HUES48 (cell line): ENCODE results near the gene DBNL.
A peak's percentile ranks its signal among the peaks of the same experiment; 100 is the strongest.

Source experiments
- H3K27ac ChIP-seq: one replicate; pipeline ENCODE4 v1.7.0; 2013; ENCODE audit warnings: low read depth, low read length, inconsistent platforms
- H3K27me3 ChIP-seq: 2 replicates; pipeline ENCODE4 v1.6.1; 2013; ENCODE audit warnings: mild to moderate bottlenecking, low read length; ENCODE audit not compliant: control insufficient read depth, insufficient read depth
- H3K36me3 ChIP-seq: 2 replicates; pipeline ENCODE4 v1.6.1; 2013; ENCODE audit warnings: low read length; ENCODE audit not compliant: control insufficient read depth, insufficient read depth
- H3K4me1 ChIP-seq: 2 replicates; pipeline ENCODE4 v1.6.1; 2013; ENCODE audit warnings: mild to moderate bottlenecking, low read length; ENCODE audit not compliant: control insufficient read depth, insufficient read depth
- H3K4me3 ChIP-seq: 2 replicates; pipeline ENCODE4 v1.5.1; 2013; ENCODE audit warnings: mild to moderate bottlenecking, low read depth, low read length
- H3K9ac ChIP-seq: 2 replicates; pipeline ENCODE4 v1.6.1; 2013; ENCODE audit warnings: mild to moderate bottlenecking, low read depth, low read length, moderate library complexity
- H3K9me3 ChIP-seq: 2 replicates; pipeline ENCODE4 v1.6.1; 2013; ENCODE audit warnings: low read length; ENCODE audit not compliant: control insufficient read depth, insufficient read depth

The DBNL gene

GRCh38 chr7:44095781-44096180 lies 51.3 kb downstream of the DBNL start:
- Histone ChIP-seq H3K9ac (no peak overlapping the region), H3K27me3 (no peaks in the 10 kb centered on the region), H3K4me1 (no peaks in the 10 kb centered on the region)

GRCh38 chr7:44096326-44096881 lies 51.9 kb downstream of the DBNL start:
- Histone ChIP-seq H3K9me3 (no peaks in the 10 kb centered on the region), H3K27me3 (no peaks in the 10 kb centered on the region), H3K4me1 (no peaks in the 10 kb centered on the region), H3K27ac (no peak overlapping the region), H3K4me3 (no peak overlapping the region), H3K9ac (no peak overlapping the region), H3K36me3 (no peaks in the 10 kb centered on the region)

More at GRCh38 chr7:44095781-44096180, 51.3 kb downstream of the DBNL start:
- Histone ChIP-seq H3K36me3 (no peaks in the 10 kb centered on the region), H3K9me3 (no peaks in the 10 kb centered on the region), H3K27ac (no peak overlapping the region), H3K4me3 (no peak overlapping the region)

- H3K36me3 ChIP-seq = no peaks in the 10 kb centered on the region
- no peaks in the 10 kb centered on the region for H3K4me1 ChIP-seq
- H3K4me3 ChIP-seq = no peak overlapping the region
- no peak overlapping the region for H3K27ac ChIP-seq
- H3K9ac ChIP-seq = no peak overlapping the region
- H3K9me3 ChIP-seq = no peaks in the 10 kb centered on the region
- H3K27me3 ChIP-seq = no peaks in the 10 kb centered on the region
These were observed 52.8 kb downstream of the DBNL start for GRCh38 chr7:44097064-44097932.

GRCh38 chr7:44098092-44099068 lies 53.9 kb downstream of the DBNL start:
- Histone ChIP-seq H3K4me1 (no peaks in the 10 kb centered on the region), H3K9me3 (no peaks in the 10 kb centered on the region), H3K27me3 (peaks cover 4% of the 10 kb centered on the region), H3K4me3 (no peak overlapping the region), H3K27ac (no peak overlapping the region), H3K36me3 (no peaks in the 10 kb centered on the region), H3K9ac (no peak overlapping the region)

GRCh38 chr7:44099669-44100068 lies 55.2 kb downstream of the DBNL start:
- no peak overlapping the region for H3K9ac ChIP-seq
- no peak overlapping the region for H3K27ac ChIP-seq
- no peak overlapping the region for H3K4me3 ChIP-seq
- H3K27me3 ChIP-seq = peaks cover 5% of the 10 kb centered on the region
- no peaks in the 10 kb centered on the region for H3K9me3 ChIP-seq
- no peaks in the 10 kb centered on the region for H3K36me3 ChIP-seq
- H3K4me1 ChIP-seq = no peaks in the 10 kb centered on the region

- no peaks in the 10 kb centered on the region for H3K36me3 ChIP-seq
- no peak overlapping the region for H3K4me3 ChIP-seq
- H3K9me3 ChIP-seq = no peaks in the 10 kb centered on the region
- no peak overlapping the region for H3K9ac ChIP-seq
- H3K4me1 ChIP-seq = peaks cover 8% of the 10 kb centered on the region; the same call in 1 of the 2 replicates
- peaks cover 13% of the 10 kb centered on the region for H3K27me3 ChIP-seq
- no peak overlapping the region for H3K27ac ChIP-seq
These were observed 56.2 kb downstream of the DBNL start for GRCh38 chr7:44100458-44101302.

- Histone ChIP-seq H3K36me3 (no peaks in the 10 kb centered on the region), H3K9me3 (no peaks in the 10 kb centered on the region), H3K9ac (no peak overlapping the region), H3K4me1 (peaks cover 8% of the 10 kb centered on the region; the same call in 1 of the 2 replicates), H3K27ac (no peak overlapping the region), H3K4me3 (no peak overlapping the region), H3K27me3 (peaks cover 13% of the 10 kb centered on the region)
These were observed 56.9 kb downstream of the DBNL start for GRCh38 chr7:44101303-44101965.

- Histone ChIP-seq H3K9me3 (no peaks in the 10 kb centered on the region), H3K27me3 (peaks cover 13% of the 10 kb centered on the region), H3K27ac (no peak overlapping the region), H3K4me3 (no peak overlapping the region), H3K36me3 (no peaks in the 10 kb centered on the region), H3K4me1 (peaks cover 8% of the 10 kb centered on the region; the same call in 1 of the 2 replicates), H3K9ac (no peak overlapping the region)
These were observed 57.7 kb downstream of the DBNL start for GRCh38 chr7:44101966-44102845.

- peaks cover 13% of the 10 kb centered on the region for H3K27me3 ChIP-seq
- H3K36me3 ChIP-seq = no peaks in the 10 kb centered on the region
- H3K27ac ChIP-seq = no peak overlapping the region
- H3K4me3 ChIP-seq = peak overlapping the region; percentile 60; the same call in 1 of the 2 replicates
- no peaks in the 10 kb centered on the region for H3K9me3 ChIP-seq
- peaks cover 8% of the 10 kb centered on the region; the same call in 1 of the 2 replicates for H3K4me1 ChIP-seq
- H3K9ac ChIP-seq = no peak overlapping the region
These were observed 58.5 kb downstream of the DBNL start for GRCh38 chr7:44102846-44103565.
